ENCODE measurements around the gene TMEM37.

The TMEM37 gene

GRCh38 chr2:119431976-119432850, 559 bp downstream of the TMEM37 start:
- H3K9me3 ChIP-seq: no peaks in the 10 kb centered on the region
- H3K4me3 ChIP-seq: peak overlapping the region; percentile 65
- peak overlapping the region; percentile 97 for H3K4me2 ChIP-seq
- peak overlapping the region; percentile 6; the same call in 1 of the 2 replicates for H3K9ac ChIP-seq
- H3K27me3 ChIP-seq: peaks cover 14% of the 10 kb centered on the region
- H3K36me3 ChIP-seq: no peaks in the 10 kb centered on the region
- no peak for TF ChIP-seq Cebpa-rat (IDR thresholded peaks at IDR 0.05)
- peaks cover 29% of the 10 kb centered on the region for H3K4me1 ChIP-seq
- H4K20me1 ChIP-seq: peaks cover 6% of the 10 kb centered on the region; the same call in 1 of the 2 replicates
- H3K27ac ChIP-seq: no peak overlapping the region

GRCh38 chr2:119432851-119433522, 1.3 kb downstream of the TMEM37 start:
- peaks cover 29% of the 10 kb centered on the region for H3K4me1 ChIP-seq
- H3K27me3 ChIP-seq: peaks cover 14% of the 10 kb centered on the region
- peaks cover 6% of the 10 kb centered on the region; the same call in 1 of the 2 replicates for H4K20me1 ChIP-seq
- peak overlapping the region; percentile 97 for H3K4me2 ChIP-seq
- no peaks in the 10 kb centered on the region for H3K36me3 ChIP-seq
- H3K27ac ChIP-seq: no peak overlapping the region
- no peak overlapping the region for H3K9ac ChIP-seq
- no peak for TF ChIP-seq Cebpa-rat (IDR thresholded peaks at IDR 0.05)
- no peaks in the 10 kb centered on the region for H3K9me3 ChIP-seq
- H3K4me3 ChIP-seq: no peak overlapping the region

GRCh38 chr2:119433636-119434327, 2.1 kb downstream of the TMEM37 start:
- no peaks in the 10 kb centered on the region for H3K36me3 ChIP-seq
- peaks cover 29% of the 10 kb centered on the region for H3K4me1 ChIP-seq
- H4K20me1 ChIP-seq: peaks cover 6% of the 10 kb centered on the region; the same call in 1 of the 2 replicates
- no peak overlapping the region for H3K9ac ChIP-seq
- TF ChIP-seq Cebpa-rat (IDR thresholded peaks at IDR 0.05): no peak
- no peak overlapping the region for H3K4me2 ChIP-seq
- H3K4me3 ChIP-seq: no peak overlapping the region
- H3K9me3 ChIP-seq: no peaks in the 10 kb centered on the region
- no peak overlapping the region for H3K27ac ChIP-seq
- H3K27me3 ChIP-seq: peaks cover 14% of the 10 kb centered on the region

- no peak overlapping the region for H3K4me3 ChIP-seq
- H4K20me1 ChIP-seq: peaks cover 6% of the 10 kb centered on the region; the same call in 1 of the 2 replicates
- no peak overlapping the region for H3K4me2 ChIP-seq
- TF ChIP-seq Cebpa-rat (IDR thresholded peaks at IDR 0.05): no peak
- no peak overlapping the region for H3K27ac ChIP-seq
- H3K9ac ChIP-seq: no peak overlapping the region
- H3K9me3 ChIP-seq: no peaks in the 10 kb centered on the region
- H3K27me3 ChIP-seq: peaks cover 14% of the 10 kb centered on the region
- peaks cover 29% of the 10 kb centered on the region for H3K4me1 ChIP-seq
- H3K36me3 ChIP-seq: no peaks in the 10 kb centered on the region
Measured at GRCh38 chr2:119434664-119435063, 3.0 kb downstream of the TMEM37 start.

GRCh38 chr2:119435081-119435952, 3.7 kb downstream of the TMEM37 start:
- peaks cover 6% of the 10 kb centered on the region; the same call in 1 of the 2 replicates for H4K20me1 ChIP-seq
- H3K27me3 ChIP-seq: peaks cover 11% of the 10 kb centered on the region
- no peak overlapping the region for H3K9ac ChIP-seq
- H3K36me3 ChIP-seq: no peaks in the 10 kb centered on the region
- H3K4me2 ChIP-seq: no peak overlapping the region
- no peak for TF ChIP-seq Cebpa-rat (IDR thresholded peaks at IDR 0.05)
- H3K9me3 ChIP-seq: no peaks in the 10 kb centered on the region
- no peak overlapping the region for H3K27ac ChIP-seq
- H3K4me1 ChIP-seq: peaks cover 24% of the 10 kb centered on the region
- no peak overlapping the region for H3K4me3 ChIP-seq

- Histone ChIP-seq H3K4me2 (no peak overlapping the region), H4K20me1 (peaks cover 6% of the 10 kb centered on the region; the same call in 1 of the 2 replicates), H3K9me3 (no peaks in the 10 kb centered on the region), H3K9ac (no peak overlapping the region), H3K4me3 (no peak overlapping the region), H3K27me3 (peaks cover 11% of the 10 kb centered on the region), H3K27ac (no peak overlapping the region), H3K4me1 (peaks cover 18% of the 10 kb centered on the region), H3K36me3 (no peaks in the 10 kb centered on the region)
- no peak for TF ChIP-seq Cebpa-rat (IDR thresholded peaks at IDR 0.05)
Measured at GRCh38 chr2:119435953-119436297, 4.3 kb downstream of the TMEM37 start.

GRCh38 chr2:119436993-119437772, 5.5 kb downstream of the TMEM37 start:
- peaks cover 8% of the 10 kb centered on the region for H3K4me1 ChIP-seq
- H3K36me3 ChIP-seq: no peaks in the 10 kb centered on the region
- no peak overlapping the region for H3K4me2 ChIP-seq
- no peak overlapping the region for H3K4me3 ChIP-seq
- H3K9ac ChIP-seq: no peak overlapping the region
- H3K9me3 ChIP-seq: no peaks in the 10 kb centered on the region
- H3K27ac ChIP-seq: no peak overlapping the region
- no peaks in the 10 kb centered on the region for H4K20me1 ChIP-seq
- no peak for TF ChIP-seq Cebpa-rat (IDR thresholded peaks at IDR 0.05)
- peaks cover 9% of the 10 kb centered on the region for H3K27me3 ChIP-seq

- H3K4me1 ChIP-seq: no peaks in the 10 kb centered on the region
- no peak overlapping the region for H3K9ac ChIP-seq
- H4K20me1 ChIP-seq: no peaks in the 10 kb centered on the region
- no peak for TF ChIP-seq Cebpa-rat (IDR thresholded peaks at IDR 0.05)
- H3K4me2 ChIP-seq: no peak overlapping the region
- H3K27ac ChIP-seq: no peak overlapping the region
- no peaks in the 10 kb centered on the region for H3K36me3 ChIP-seq
- H3K9me3 ChIP-seq: no peaks in the 10 kb centered on the region
- H3K27me3 ChIP-seq: no peaks in the 10 kb centered on the region
- H3K4me3 ChIP-seq: no peak overlapping the region
Measured at GRCh38 chr2:119438128-119438656, 6.5 kb downstream of the TMEM37 start.

Measured in BLaER1 (cell line).